ENCODE measurements around the gene ANKIB1. TPM values are rescaled to one million over a fixed set of nuclear protein-coding genes. Genes with fewer than 3 reads are reported as not detected.

ANKIB1 gene
- total and polyA plus RNA-seq, 9 of the 15 experiments (the other 6 are each of a cell fraction or from before 2014, with no cell fraction given): 5.9 to 25.2 (median 16.1) TPM

GRCh38 chr7:92276460-92276864 is 30.7 kb downstream of the ANKIB1 start:
- POLR2A ChIA-PET: interaction anchor here (1.2 kb wide), 1 partner anchor 9 kb away, joined by 3 read pairs; no protein-coding TSS in a partner anchor
- intact Hi-C loops (cut with micrococcal nuclease): no loop called here
- Histone ChIP-seq H3K36me3 (ENCODE audit: control insufficient read depth, insufficient read depth, low read length) (no peaks in the 10 kb centered on the region), H4K20me1 (replicated peaks; ENCODE audit: control insufficient read depth, insufficient read depth, low read length) (no peaks in the 10 kb centered on the region), H3K4me1 (replicated peaks in 1 of 2; ENCODE audit: control insufficient read depth in 2 of 2, insufficient read depth in 2 of 2, low read length in 2 of 2) (peaks cover 0 to 8% of the 10 kb centered on the region in 2 experiments; a peak in 2 of 5 replicates), H3K27ac (ENCODE audit: extremely low read depth, low read depth, low read length) (peak overlapping the region; percentile 20; the same call in 1 of the 3 replicates), H3K9me3 (replicated peaks; ENCODE audit: control insufficient read depth, insufficient read depth, low read depth, low read length) (peaks cover 12% of the 10 kb centered on the region; the same call in 1 of the 2 replicates), H3K27me3 (ENCODE audit: control insufficient read depth in 2 of 2, insufficient read depth in 2 of 2, low read length in 2 of 2) (no peaks in the 10 kb centered on the region), H2AFZ (ENCODE audit: low read depth, low read length) (no peak overlapping the region), H3K9ac (ENCODE audit: insufficient read depth in 1 of 2, low read depth in 2 of 2, low read length in 2 of 2) (no peak overlapping the region), H3K4me2 (ENCODE audit: insufficient read depth, low read length) (peak overlapping the region; percentile 42; the same call in 1 of the 2 replicates), H3K4me3 (no peak overlapping the region), H3K9me1 (ENCODE audit: control insufficient read depth, insufficient read depth, low read length) (no peaks in the 10 kb centered on the region), H3K79me2 (ENCODE audit: control insufficient read depth, insufficient read depth, low read length) (peaks cover 17% of the 10 kb centered on the region; the same call in 2 of the 3 replicates)
- in situ Hi-C loops (cut with MboI): no loop called here
- peak in 1 of 4 experiments; percentile 50 for DNase-seq (ENCODE audit: extremely low read depth in 1 of 4, low spot score in 3 of 4)
- ATAC-seq: peak; percentile 56
- no TSS peak for BruUV-seq (replicated peaks)
- TF ChIP-seq SMARCE1 (IDR thresholded peaks at IDR 0.05): no peak
- TF ChIP-seq NR2C1 (IDR thresholded peaks at IDR 0.05): no peak
- no peak for TF ChIP-seq NR2C1 (tag; IDR thresholded peaks at IDR 0.05)
- no peak for TF ChIP-seq XRCC5 (IDR thresholded peaks at IDR 0.05; ENCODE audit: low read depth, low read length)
- peak; percentile 55 for TF ChIP-seq CBFA2T3 (IDR thresholded peaks at IDR 0.05)
- peak; percentile 54; the same call in 1 of the 2 replicates for TF ChIP-seq HMBOX1 (IDR thresholded peaks at IDR 0.05)
- 0 out of 2 replicates have a peak, but pooled peaks have one; percentile 29 for TF ChIP-seq NFIX (CRISPR knock-in tag; IDR thresholded peaks at IDR 0.05; ENCODE audit: low read depth)
- peak; percentile 88 for TF ChIP-seq NFIC (IDR thresholded peaks at IDR 0.05)
- TF ChIP-seq JUND (IDR thresholded peaks at IDR 0.05; ENCODE audit: borderline replicate concordance, low read depth, low read length): no peak
- TF ChIP-seq JUND (tag; IDR thresholded peaks at IDR 0.05; ENCODE audit: borderline replicate concordance, low read depth, low read length): 0 out of 3 replicates have a peak, but pooled peaks have one; percentile 15
- TF ChIP-seq ZNF316 (IDR thresholded peaks at IDR 0.05): no peak
- TF ChIP-seq FOSL1 (tag; conservative IDR thresholded peaks at IDR 0.05): 0 out of 2 replicates have a peak, but pooled peaks have one; percentile 30
- CTCF ChIA-PET (ENCODE audit: low intra/inter-chr PET ratio): no interaction called here
- FAIRE-seq: peak; percentile 48
- WGBS (ENCODE audit: insufficient coverage, low coverage, missing lambda C conversion rate): 29% methylated on average over 2 of the region's 2 CpGs

Measured in K562 (cell line).